SK-N-SH treated with all-trans-retinoic acid at 6 μM for 48 hours (cell line): ENCODE measurements around the gene DCT.

Source experiments
- ATAC-seq: fragments of 200-7000 bp; cut with Tn5 transposase; 3 replicates; pipeline ENCODE4 v1.9.1; 2020; ENCODE audit warnings: mild to moderate bottlenecking, moderate library complexity
- BACH2 ChIP-seq: fragments of 250-450 bp; sonication (Bioruptor Pico); IDR thresholded peaks from 2 replicates; pipeline ENCODE4 v1.9.0; 2021; ENCODE audit warnings: mild to moderate bottlenecking, borderline replicate concordance
- CREB5 ChIP-seq: fragments of 250-450 bp; sonication (Bioruptor Pico); IDR thresholded peaks from 2 replicates; pipeline ENCODE4 v1.5.1; 2020; ENCODE audit warnings: low read depth, mild to moderate bottlenecking, moderate library complexity
- CSDC2 ChIP-seq: fragments of 250-450 bp; sonication (Bioruptor Pico); IDR thresholded peaks from 2 replicates; pipeline ENCODE4 v1.5.0; 2020; ENCODE audit warnings: mild to moderate bottlenecking, moderate library complexity
- CSRNP3 ChIP-seq: fragments of 250-450 bp; sonication (Bioruptor Pico); IDR thresholded peaks from 2 replicates; pipeline ENCODE4 v1.5.1; 2021; ENCODE audit warnings: mild to moderate bottlenecking, moderate library complexity
- ESRRG ChIP-seq: fragments of 250-450 bp; sonication (Bioruptor Pico); IDR thresholded peaks from 2 replicates; pipeline ENCODE4 v1.6.1; 2021; ENCODE audit warnings: mild to moderate bottlenecking
- ISL1 ChIP-seq: fragments of 250-450 bp; sonication (Bioruptor Pico); IDR thresholded peaks from 2 replicates; pipeline ENCODE4 v2.1.2; 2022; ENCODE audit warnings: mild to moderate bottlenecking, moderate library complexity
- OSR1 ChIP-seq: fragments of 250-450 bp; sonication (Bioruptor Pico); IDR thresholded peaks from 2 replicates; pipeline ENCODE4 v1.8.0; 2022; ENCODE audit warnings: moderate library complexity, mild to moderate bottlenecking, inconsistent platforms
- PATZ1 ChIP-seq: fragments of 250-450 bp; sonication (Bioruptor Pico); IDR thresholded peaks from 2 replicates; pipeline ENCODE4 v1.8.0; 2020; ENCODE audit warnings: mild to moderate bottlenecking, moderate library complexity, borderline replicate concordance
- POU6F1 ChIP-seq: fragments of 250-450 bp; sonication (Bioruptor Pico); IDR thresholded peaks from 2 replicates; pipeline ENCODE4 v1.8.0; 2021; ENCODE audit warnings: low read depth, mild to moderate bottlenecking, moderate library complexity, borderline replicate concordance
- PPARA ChIP-seq: fragments of 250-450 bp; sonication (Bioruptor Pico); IDR thresholded peaks from 2 replicates; pipeline ENCODE4 v1.5.0; 2020; ENCODE audit warnings: mild to moderate bottlenecking, borderline replicate concordance
- RARB ChIP-seq: fragments of 250-450 bp; sonication (Bioruptor Pico); IDR thresholded peaks from 2 replicates; pipeline ENCODE4 v1.8.0; 2021; ENCODE audit warnings: mild to moderate bottlenecking, moderate library complexity
- TCF4 ChIP-seq: fragments of 250-450 bp; sonication (Bioruptor Pico); IDR thresholded peaks from 2 replicates; pipeline ENCODE4 v1.8.0; 2021; ENCODE audit warnings: mild to moderate bottlenecking, moderate library complexity, borderline replicate concordance
- TOX ChIP-seq: fragments of 250-450 bp; sonication (Bioruptor Pico); IDR thresholded peaks from 2 replicates; pipeline ENCODE4 v1.8.0; 2021; ENCODE audit warnings: mild to moderate bottlenecking, moderate library complexity, borderline replicate concordance
- TSHZ2 ChIP-seq: fragments of 250-450 bp; sonication (Bioruptor Pico); IDR thresholded peaks from 2 replicates; pipeline ENCODE4 v1.5.0; 2020; ENCODE audit warnings: mild to moderate bottlenecking, moderate library complexity
- ZC3H10 ChIP-seq: fragments of 250-450 bp; sonication (Bioruptor Pico); IDR thresholded peaks from 2 replicates; pipeline ENCODE4 v1.5.1; 2021; ENCODE audit warnings: mild to moderate bottlenecking, moderate library complexity
- ZFP3 ChIP-seq: fragments of 250-450 bp; sonication (Bioruptor Pico); IDR thresholded peaks from 2 replicates; pipeline ENCODE4 v1.5.0; 2020; ENCODE audit warnings: mild to moderate bottlenecking, moderate library complexity
- ZFP30 ChIP-seq: fragments of 450-650 bp; formaldehyde crosslinking; IDR thresholded peaks from 2 replicates; pipeline ENCODE4 v1.5.0; 2022; ENCODE audit warnings: mild to moderate bottlenecking, moderate library complexity
- ZNF565 ChIP-seq: fragments of 450-650 bp; formaldehyde crosslinking; conservative IDR thresholded peaks from 2 replicates; pipeline ENCODE4 v1.5.0; 2020; ENCODE audit warnings: low read depth, mild to moderate bottlenecking, moderate library complexity
- ZNF70 ChIP-seq: fragments of 450-650 bp; formaldehyde crosslinking; IDR thresholded peaks from 2 replicates; pipeline ENCODE4 v1.5.0; 2020; ENCODE audit warnings: mild to moderate bottlenecking, moderate library complexity
- ZNF8 ChIP-seq: fragments of 450-650 bp; formaldehyde crosslinking; IDR thresholded peaks from 2 replicates; pipeline ENCODE4 v1.5.0; 2020; ENCODE audit warnings: mild to moderate bottlenecking, moderate library complexity

DCT gene

GRCh38 chr13:94462670-94463069, 16.8 kb downstream of the DCT start:
- ATAC-seq, result no peak
- no peak for TF ChIP-seq ZC3H10 (CRISPR knock-in tag)
- TF ChIP-seq ZNF8 (CRISPR knock-in tag), result no peak
- no peak for TF ChIP-seq TOX
- no peak for TF ChIP-seq ZFP30 (CRISPR knock-in tag)
- no peak for TF ChIP-seq POU6F1 (CRISPR knock-in tag)
- TF ChIP-seq TSHZ2 (CRISPR knock-in tag), result no peak
- TF ChIP-seq ESRRG (CRISPR knock-in tag), result no peak

- TF ChIP-seq ZNF70 (CRISPR knock-in tag) (no peak), CSRNP3 (CRISPR knock-in tag) (no peak), ZFP3 (CRISPR knock-in tag) (peak; percentile 86), ISL1 (CRISPR knock-in tag) (peak; percentile 71), PATZ1 (no peak)
- ATAC-seq, result no peak
These were observed 20.4 kb downstream of the DCT start for GRCh38 chr13:94459116-94459515.

GRCh38 chr13:94455414-94455813, 24.1 kb downstream of the DCT start:
- no peak for TF ChIP-seq CSDC2
- no peak for ATAC-seq

GRCh38 chr13:94454906-94455305, 24.6 kb downstream of the DCT start:
- no peak for TF ChIP-seq CSDC2
- no peak for TF ChIP-seq OSR1 (CRISPR knock-in tag)
- no peak for TF ChIP-seq BACH2 (CRISPR knock-in tag)
- no peak for TF ChIP-seq ZC3H10 (CRISPR knock-in tag)
- no peak for TF ChIP-seq CREB5 (CRISPR knock-in tag)
- TF ChIP-seq ZNF565, result no peak
- TF ChIP-seq ZFP3 (CRISPR knock-in tag), result no peak
- no peak for TF ChIP-seq PATZ1
- no peak for TF ChIP-seq ZFP30 (CRISPR knock-in tag)
- TF ChIP-seq PPARA, result no peak
- no peak for TF ChIP-seq TCF4 (CRISPR knock-in tag)
- no peak for TF ChIP-seq ZNF8 (CRISPR knock-in tag)
- TF ChIP-seq RARB (CRISPR knock-in tag), result no peak
- no peak for TF ChIP-seq ESRRG (CRISPR knock-in tag)
- TF ChIP-seq CSRNP3 (CRISPR knock-in tag), result no peak
- TF ChIP-seq, all 23 proteins: peak for 0

More at GRCh38 chr13:94454906-94455305, 24.6 kb downstream of the DCT start:
- ATAC-seq, result no peak; the same call in 2 of the 3 replicates
